ENCODE data around the gene SHH.

DNA sequence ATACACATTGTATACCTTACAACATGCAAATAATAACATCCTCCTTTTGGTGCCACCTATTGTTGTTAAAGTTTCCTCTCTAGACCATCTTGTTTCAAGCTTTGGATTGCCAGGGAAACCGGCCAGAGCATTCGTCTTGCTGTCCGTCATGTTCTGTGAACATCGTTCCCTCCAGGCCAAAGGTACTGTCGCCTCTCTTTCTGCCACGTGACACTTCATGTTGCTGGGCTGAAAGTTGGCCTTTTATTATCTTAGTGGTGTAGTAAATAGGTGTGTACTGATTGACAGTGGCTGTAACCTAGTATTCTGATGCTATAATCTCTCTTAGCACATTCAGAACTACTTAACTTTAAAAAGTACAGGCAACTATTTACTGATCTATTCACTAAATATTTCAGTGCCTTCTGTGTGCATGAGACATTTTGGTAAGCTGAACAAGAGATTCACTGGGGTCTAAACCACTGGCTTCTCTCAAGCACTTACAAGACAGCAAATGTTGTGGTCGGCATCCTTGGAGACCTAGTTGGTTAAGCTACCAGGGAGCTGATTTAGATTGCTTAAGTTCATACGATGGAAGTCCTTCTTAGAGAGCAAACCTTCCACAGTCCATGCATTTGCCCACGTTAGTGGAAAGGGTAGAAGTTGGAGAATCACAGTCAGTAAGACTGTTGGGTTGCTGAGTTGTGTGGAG is 52.4 kb downstream of the SHH start:
- TF ChIP-seq, protein P1, sequence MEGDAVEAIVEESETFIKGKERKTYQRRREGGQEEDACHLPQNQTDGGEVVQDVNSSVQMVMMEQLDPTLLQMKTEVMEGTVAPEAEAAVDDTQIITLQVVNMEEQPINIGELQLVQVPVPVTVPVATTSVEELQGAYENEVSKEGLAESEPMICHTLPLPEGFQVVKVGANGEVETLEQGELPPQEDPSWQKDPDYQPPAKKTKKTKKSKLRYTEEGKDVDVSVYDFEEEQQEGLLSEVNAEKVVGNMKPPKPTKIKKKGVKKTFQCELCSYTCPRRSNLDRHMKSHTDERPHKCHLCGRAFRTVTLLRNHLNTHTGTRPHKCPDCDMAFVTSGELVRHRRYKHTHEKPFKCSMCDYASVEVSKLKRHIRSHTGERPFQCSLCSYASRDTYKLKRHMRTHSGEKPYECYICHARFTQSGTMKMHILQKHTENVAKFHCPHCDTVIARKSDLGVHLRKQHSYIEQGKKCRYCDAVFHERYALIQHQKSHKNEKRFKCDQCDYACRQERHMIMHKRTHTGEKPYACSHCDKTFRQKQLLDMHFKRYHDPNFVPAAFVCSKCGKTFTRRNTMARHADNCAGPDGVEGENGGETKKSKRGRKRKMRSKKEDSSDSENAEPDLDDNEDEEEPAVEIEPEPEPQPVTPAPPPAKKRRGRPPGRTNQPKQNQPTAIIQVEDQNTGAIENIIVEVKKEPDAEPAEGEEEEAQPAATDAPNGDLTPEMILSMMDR (IDR thresholded peaks at IDR 0.05): no peak
- TF ChIP-seq POLR2AphosphoS5 (IDR thresholded peaks at IDR 0.05; ENCODE audit: insufficient read depth in 1 of 2, low read depth in 1 of 2): no peak

Data from vagina (tissue), 2 donors.